Vagina (tissue), 2 donors: ENCODE data around the gene LRRC7. TPM values are rescaled to one million over a fixed set of nuclear protein-coding genes. Genes with fewer than 3 reads are reported as not detected.

Source experiments
- DNase-seq, 2 donors: peaks; one replicate each; pipeline ENCODE4 v3.0.0-alpha.2; 2017; ENCODE audit errors: extremely low spot score in 2 of 2
- H3K27ac ChIP-seq: fragments of 200-600 bp; sonication (generic); one replicate; pipeline ENCODE4 v1.5.1; 2019
- H3K27me3 ChIP-seq: fragments of 200-600 bp; sonication (generic); one replicate; pipeline ENCODE4 v1.5.1; 2019
- H3K36me3 ChIP-seq, 2 donors: fragments of 200-600 bp; sonication (generic); one replicate each; pipeline ENCODE4 v1.5.1; 2017 to 2019
- H3K4me1 ChIP-seq: fragments of 200-600 bp; sonication (generic); one replicate; pipeline ENCODE4 v1.5.1; 2019
- H3K4me3 ChIP-seq, 2 donors: fragments of 200-600 bp; sonication (generic); 1 replicate in 1 of 2; 2 replicates in 1 of 2; pipeline ENCODE4 v1.5.1; 2016 to 2019
- H3K9me3 ChIP-seq: fragments of 200-600 bp; sonication (generic); one replicate; pipeline ENCODE4 v1.5.1; 2019
- CTCF ChIP-seq, 3 experiments: fragments of 450-650 bp in 2 of 3; fragments of 200-600 bp in 1 of 3; sonication (generic) in 1 of 3; IDR thresholded peaks; one replicate each; pipeline ENCODE4 v1.5.1; 2017 to 2019; ENCODE audit warnings: antibody characterized with exemption in 3 of 3, mild to moderate bottlenecking in 2 of 3, moderate library complexity in 2 of 3
- POLR2A ChIP-seq, 2 donors: fragments of 450-650 bp; IDR thresholded peaks; one replicate each; pipeline ENCODE4 v1.6.1; 2017; ENCODE audit warnings: antibody characterized with exemption in 2 of 2, mild to moderate bottlenecking in 2 of 2, moderate library complexity in 2 of 2
- POLR2AphosphoS5 ChIP-seq, 2 donors: sonication (generic); formaldehyde crosslinking; IDR thresholded peaks; one replicate each; pipeline ENCODE4 v1.9.0; 2017; ENCODE audit warnings: antibody characterized with exemption in 2 of 2, mild to moderate bottlenecking in 2 of 2, low read depth in 1 of 2; ENCODE audit not compliant: insufficient read depth in 1 of 2
- intact Hi-C: fragments of 100-400 bp; cut with DNase I; formaldehyde crosslinking; loops from one replicate; pipeline ENCODE4 v1.15.1; 2023
- total RNA-seq: library from RNA; depleted of rRNA; stranded (reverse); fragments of >200 nt; gene quantifications from one replicate; pipeline ENCODE4 v1.2.3, GENCODE V29; 2016

LRRC7 gene
- total RNA-seq, 1 donor from 2014 or later: not detected

- H3K4me3 ChIP-seq: no peak overlapping the region
- intact Hi-C loops: no loop called here
- no peaks in the 10 kb centered on the region for H3K9me3 ChIP-seq
- DNase-seq: no peak
- no peaks in the 10 kb centered on the region for H3K27me3 ChIP-seq
- H3K27ac ChIP-seq: no peak overlapping the region
- H3K36me3 ChIP-seq: no peaks in the 10 kb centered on the region
- no peak for TF ChIP-seq POLR2A (IDR thresholded peaks at IDR 0.05)
- no peak for TF ChIP-seq CTCF (IDR thresholded peaks at IDR 0.05)
- no peak for TF ChIP-seq POLR2AphosphoS5 (IDR thresholded peaks at IDR 0.05; ENCODE audit: insufficient read depth in 1 of 2, low read depth in 1 of 2)
- H3K4me1 ChIP-seq: no peaks in the 10 kb centered on the region
Observed at GRCh38 chr1:70101231-70101630, 533.5 kb downstream of the LRRC7 start.

- Histone ChIP-seq H3K4me3 (no peak overlapping the region), H3K27ac (no peak overlapping the region), H3K9me3 (no peaks in the 10 kb centered on the region), H3K27me3 (no peaks in the 10 kb centered on the region), H3K36me3 (no peaks in the 10 kb centered on the region), H3K4me1 (no peaks in the 10 kb centered on the region)
- DNase-seq: no peak
- intact Hi-C loops: no loop called here
- TF ChIP-seq POLR2AphosphoS5 (IDR thresholded peaks at IDR 0.05; ENCODE audit: insufficient read depth in 1 of 2, low read depth in 1 of 2) (no peak), CTCF (IDR thresholded peaks at IDR 0.05) (no peak), POLR2A (IDR thresholded peaks at IDR 0.05) (no peak)
Observed at GRCh38 chr1:70101774-70102173, 534.1 kb downstream of the LRRC7 start.

- Histone ChIP-seq H3K4me1 (no peaks in the 10 kb centered on the region), H3K9me3 (no peaks in the 10 kb centered on the region), H3K27me3 (no peaks in the 10 kb centered on the region), H3K36me3 (no peaks in the 10 kb centered on the region), H3K27ac (no peak overlapping the region), H3K4me3 (no peak overlapping the region)
- intact Hi-C loops: no loop called here
- DNase-seq: no peak
- TF ChIP-seq POLR2AphosphoS5 (IDR thresholded peaks at IDR 0.05; ENCODE audit: insufficient read depth in 1 of 2, low read depth in 1 of 2): no peak
- no peak for TF ChIP-seq POLR2A (IDR thresholded peaks at IDR 0.05)
- no peak for TF ChIP-seq CTCF (IDR thresholded peaks at IDR 0.05)
Observed at GRCh38 chr1:70103770-70104169, 536.0 kb downstream of the LRRC7 start.

- no peak for TF ChIP-seq POLR2AphosphoS5 (IDR thresholded peaks at IDR 0.05; ENCODE audit: insufficient read depth in 1 of 2, low read depth in 1 of 2)
- TF ChIP-seq CTCF (IDR thresholded peaks at IDR 0.05): no peak
- TF ChIP-seq POLR2A (IDR thresholded peaks at IDR 0.05): no peak
- H3K4me1 ChIP-seq: no peaks in the 10 kb centered on the region
- H3K27ac ChIP-seq: no peak overlapping the region
- no peaks in the 10 kb centered on the region for H3K27me3 ChIP-seq
- H3K9me3 ChIP-seq: no peaks in the 10 kb centered on the region
- intact Hi-C loops: no loop called here
- no peak for DNase-seq
- H3K4me3 ChIP-seq: no peak overlapping the region
- no peaks in the 10 kb centered on the region for H3K36me3 ChIP-seq
Observed at GRCh38 chr1:70109241-70109640, 541.5 kb downstream of the LRRC7 start.

- H3K27me3 ChIP-seq: no peaks in the 10 kb centered on the region
- DNase-seq: no peak
- H3K27ac ChIP-seq: no peak overlapping the region
- no peak overlapping the region for H3K4me3 ChIP-seq
- H3K4me1 ChIP-seq: no peaks in the 10 kb centered on the region
- H3K36me3 ChIP-seq: no peaks in the 10 kb centered on the region
- no peaks in the 10 kb centered on the region for H3K9me3 ChIP-seq
- intact Hi-C loops: no loop called here
- TF ChIP-seq POLR2AphosphoS5 (IDR thresholded peaks at IDR 0.05; ENCODE audit: insufficient read depth in 1 of 2, low read depth in 1 of 2): no peak
- no peak for TF ChIP-seq CTCF (IDR thresholded peaks at IDR 0.05)
Observed at GRCh38 chr1:70112838-70113237, 545.1 kb downstream of the LRRC7 start.
